ENCODE results near the gene ESYT2. TPM values are rescaled to one million over a fixed set of nuclear protein-coding genes. Genes with fewer than 3 reads are reported as not detected.
A peak's percentile ranks its signal among the peaks of the same experiment; 100 is the strongest.

The ESYT2 gene
- total and polyA plus RNA-seq, 2 experiments from 2014 or later: 15.8 to 40.3 TPM

GRCh38 chr7:158779061-158780000 is 50.0 kb downstream of the ESYT2 start:
- Histone ChIP-seq H3K4me1 (ENCODE audit: low read depth) (peaks cover 9% of the 10 kb centered on the region), H3K27me3 (no peaks in the 10 kb centered on the region), H3K9me3 (ENCODE audit: low read depth) (no peaks in the 10 kb centered on the region), H3K36me3 (peaks cover 3% of the 10 kb centered on the region), H3K4me3 (no peak overlapping the region), H3K27ac (no peak overlapping the region)
- TF ChIP-seq CTCF (IDR thresholded peaks at IDR 0.05; ENCODE audit: low read depth, low read length): no peak
- DNase-seq (ENCODE audit: low read depth in 1 of 2, low spot score in 1 of 2): peak in 1 of 2 donors; percentile 41

- peaks cover 3% of the 10 kb centered on the region for H3K36me3 ChIP-seq
- DNase-seq (ENCODE audit: low read depth in 1 of 2, low spot score in 1 of 2): peak in 1 of 2 donors; percentile 41
Observed at GRCh38 chr7:158778471-158778870, 50.8 kb downstream of the ESYT2 start.

GRCh38 chr7:158777793-158778192 is 51.5 kb downstream of the ESYT2 start:
- DNase-seq (ENCODE audit: low read depth in 1 of 2, low spot score in 1 of 2): no peak
- Histone ChIP-seq H3K9me3 (ENCODE audit: low read depth) (no peaks in the 10 kb centered on the region), H3K4me3 (no peak overlapping the region), H3K36me3 (peaks cover 3% of the 10 kb centered on the region), H3K4me1 (ENCODE audit: low read depth) (peaks cover 5% of the 10 kb centered on the region), H3K27me3 (no peaks in the 10 kb centered on the region), H3K27ac (no peak overlapping the region)
- no peak for TF ChIP-seq CTCF (IDR thresholded peaks at IDR 0.05; ENCODE audit: low read depth, low read length)

More at GRCh38 chr7:158778471-158778870, 50.8 kb downstream of the ESYT2 start:
- Histone ChIP-seq H3K4me1 (ENCODE audit: low read depth) (peaks cover 9% of the 10 kb centered on the region), H3K4me3 (no peak overlapping the region), H3K27me3 (no peaks in the 10 kb centered on the region), H3K9me3 (ENCODE audit: low read depth) (no peaks in the 10 kb centered on the region), H3K27ac (no peak overlapping the region)
- TF ChIP-seq CTCF (IDR thresholded peaks at IDR 0.05; ENCODE audit: low read depth, low read length): no peak

- no peak overlapping the region for H3K27ac ChIP-seq
- H3K4me1 ChIP-seq (ENCODE audit: low read depth): peaks cover 5% of the 10 kb centered on the region
- H3K36me3 ChIP-seq: peaks cover 3% of the 10 kb centered on the region
- no peaks in the 10 kb centered on the region for H3K27me3 ChIP-seq
- no peak overlapping the region for H3K4me3 ChIP-seq
- no peaks in the 10 kb centered on the region for H3K9me3 ChIP-seq (ENCODE audit: low read depth)
- DNase-seq (ENCODE audit: low read depth in 1 of 2, low spot score in 1 of 2): no peak
- no peak for TF ChIP-seq CTCF (IDR thresholded peaks at IDR 0.05; ENCODE audit: low read depth, low read length)
Observed at GRCh38 chr7:158776474-158776873, 52.8 kb downstream of the ESYT2 start.

GRCh38 chr7:158774952-158775351 is 54.4 kb downstream of the ESYT2 start:
- no peak for TF ChIP-seq CTCF (IDR thresholded peaks at IDR 0.05; ENCODE audit: low read depth, low read length)

More at GRCh38 chr7:158774952-158775351, 54.4 kb downstream of the ESYT2 start:
- no peaks in the 10 kb centered on the region for H3K36me3 ChIP-seq
- DNase-seq (ENCODE audit: low read depth in 1 of 2, low spot score in 1 of 2): peak in 1 of 2 donors; percentile 31
- no peak overlapping the region for H3K27ac ChIP-seq
- no peaks in the 10 kb centered on the region for H3K27me3 ChIP-seq
- peaks cover 5% of the 10 kb centered on the region for H3K4me1 ChIP-seq (ENCODE audit: low read depth)
- no peaks in the 10 kb centered on the region for H3K9me3 ChIP-seq (ENCODE audit: low read depth)
- no peak overlapping the region for H3K4me3 ChIP-seq

Measured in cardiac muscle cell (in vitro differentiated cells and primary cell).